ENCODE measurements around the gene KRT75. TPM values are rescaled to one million over a fixed set of nuclear protein-coding genes. Genes with fewer than 3 reads are reported as not detected.

The KRT75 gene
- total and polyA plus RNA-seq, 2 of the 4 experiments (the other 2 are of a cell fraction) = not detected

DNA sequence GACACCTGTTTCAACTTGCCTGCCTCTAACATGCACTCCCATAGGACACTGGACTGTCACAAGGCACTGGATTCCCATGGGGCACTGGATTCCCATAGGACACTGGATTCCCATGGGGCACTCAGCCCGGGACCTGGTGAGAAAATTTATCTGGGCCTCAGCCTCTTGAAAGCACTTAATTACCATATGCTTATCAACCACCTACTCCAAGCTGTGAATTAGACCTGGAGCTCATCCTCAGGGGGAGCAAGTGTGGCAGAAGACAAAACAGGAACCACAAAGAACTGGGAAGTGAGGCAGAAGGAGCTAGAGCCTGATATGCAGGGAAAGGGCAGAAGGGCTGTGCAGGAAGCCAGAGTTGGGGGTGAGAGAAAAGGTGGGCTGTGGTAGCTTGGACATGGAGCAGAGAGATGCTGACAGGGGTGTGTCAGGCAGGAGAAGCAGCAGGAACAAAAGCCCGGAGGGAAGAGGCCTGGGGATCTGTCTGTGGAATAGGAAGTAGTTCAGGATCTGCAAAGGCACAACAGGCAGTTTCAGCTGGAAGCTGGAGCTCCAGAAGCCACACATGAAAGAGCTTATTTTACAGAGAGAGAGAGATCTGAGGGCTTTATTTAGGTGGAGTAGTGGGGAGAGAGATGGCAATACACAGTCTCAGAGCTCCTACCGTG is 31.2 kb downstream of the KRT75 start:
- Histone ChIP-seq H2AK5ac (ENCODE audit: low read depth, low read length) (no peak overlapping the region), H3K4ac (ENCODE audit: low read depth, low read length) (no peak overlapping the region), H4K20me1 (ENCODE audit: insufficient read depth, low read length) (no peaks in the 10 kb centered on the region), H3K9me3 (ENCODE audit: control insufficient read depth, insufficient read depth, low read length) (no peaks in the 10 kb centered on the region), H4K91ac (ENCODE audit: insufficient read depth, low read depth, low read length) (no peak overlapping the region), H3K18ac (ENCODE audit: low read depth, low read length) (no peak overlapping the region), H3K79me1 (ENCODE audit: low read depth in 1 of 2, low read length in 2 of 2) (no peaks in the 10 kb centered on the region), H3K56ac (ENCODE audit: extremely low read depth, insufficient read depth, low read length) (no peak overlapping the region), H3K23ac (ENCODE audit: low read depth, low read length) (no peak overlapping the region), H2BK120ac (ENCODE audit: low read depth, low read length) (no peak overlapping the region), H3K4me1 (ENCODE audit: control insufficient read depth, insufficient read depth, low read length) (no peaks in the 10 kb centered on the region), H3K27me3 (ENCODE audit: control insufficient read depth, insufficient read depth, low read length) (peaks cover 50% of the 10 kb centered on the region), H4K5ac (ENCODE audit: low read depth, low read length) (no peak overlapping the region), H2AFZ (replicated peaks; ENCODE audit: low read length, poor library complexity) (no peak overlapping the region), H4K8ac (ENCODE audit: low read depth in 2 of 2, low read length in 2 of 2) (no peak overlapping the region), H2BK20ac (ENCODE audit: low read depth, low read length) (no peak overlapping the region), H3K4me3 (ENCODE audit: insufficient read depth, low read depth, low read length) (no peak overlapping the region), H3K14ac (replicated peaks; ENCODE audit: low read depth, low read length) (no peak overlapping the region), H2AK9ac (replicated peaks; ENCODE audit: low read depth, low read length, poor library complexity) (no peak overlapping the region), H3K4me2 (ENCODE audit: low read depth, low read length) (no peak overlapping the region), H2BK15ac (ENCODE audit: low read depth, low read length) (no peak overlapping the region), H2BK5ac (ENCODE audit: low read depth, low read length, poor library complexity, severe bottlenecking) (no peak overlapping the region), H3K27ac (ENCODE audit: insufficient read depth, low read length) (no peak overlapping the region), H3K9ac (ENCODE audit: low read depth, low read length) (no peak overlapping the region), H3K36me3 (ENCODE audit: control insufficient read depth, insufficient read depth, low read length) (no peaks in the 10 kb centered on the region), H3K9me1 (ENCODE audit: insufficient read depth, low read length) (no peaks in the 10 kb centered on the region)
- in situ Hi-C loops (cut with MboI; ENCODE audit: low sequenced_read_pairs) = no loop called here
- TF ChIP-seq USF2 (IDR thresholded peaks at IDR 0.05; ENCODE audit: low read depth, low read length) = no peak
- TF ChIP-seq POLR2A (IDR thresholded peaks at IDR 0.05; ENCODE audit: low read depth, low read length) = no peak
- no peak for TF ChIP-seq CHD1 (IDR thresholded peaks at IDR 0.05; ENCODE audit: low read depth, low read length)
- ATAC-seq (ENCODE audit: low read depth) (no peak), DNase-seq (no peak)
- intact Hi-C loops (cut with micrococcal nuclease) = no loop called here
- CTCF ChIA-PET = no interaction called here
- POLR2A ChIA-PET (ENCODE audit: unreplicated experiment) = no interaction called here
- dilution Hi-C loops (cut with HindIII; ENCODE audit: low sequenced_read_pairs, unreplicated experiment) = no loop called here
- BruUV-seq (replicated peaks) = no TSS peak
- WGBS, 2 experiments (ENCODE audit: extremely low coverage in 2 of 2, insufficient read length in 1 of 2) = no CpG with 5 or more reads among the region's 3 CpGs

All from IMR-90 (cell line).